Measurements from ENCODE around the gene CPAMD8.

- TF ChIP-seq CTCF (IDR thresholded peaks at IDR 0.05) (no peak), POLR2AphosphoS5 (IDR thresholded peaks at IDR 0.05) (no peak)
These were observed 81.3 kb downstream of the CPAMD8 start for GRCh38 chr19:16945364-16945714.
